Colonic mucosa (tissue), 4 donors: ENCODE results near the gene PPIF. TPM values are rescaled to one million over a fixed set of nuclear protein-coding genes. Genes with fewer than 3 reads are reported as not detected.
A peak's percentile ranks its signal among the peaks of the same experiment; 100 is the strongest.

Experiments used
- DNase-seq: peaks from one replicate; pipeline ENCODE4 v3.0.0-alpha.2; 2020
- H3K27ac ChIP-seq: fragments of 200-600 bp; one replicate; pipeline ENCODE4 v1.8.0; 2021
- H3K27me3 ChIP-seq: fragments of 200-600 bp; one replicate; pipeline ENCODE4 v1.8.0; 2021
- H3K36me3 ChIP-seq: fragments of 200-600 bp; one replicate; pipeline ENCODE4 v1.8.0; 2021
- H3K4me1 ChIP-seq: fragments of 200-600 bp; one replicate; pipeline ENCODE4 v1.8.0; 2021; ENCODE audit warnings: mild to moderate bottlenecking
- H3K4me3 ChIP-seq: fragments of 200-600 bp; one replicate; pipeline ENCODE4 v1.8.0; 2021
- H3K9ac ChIP-seq, 2 donors: one replicate each; pipeline ENCODE4 v1.7.0; 2013; ENCODE audit warnings: control low read depth in 2 of 2, low read depth in 2 of 2, low read length in 2 of 2
- H3K9me3 ChIP-seq: fragments of 200-600 bp; one replicate; pipeline ENCODE4 v1.8.0; 2021
- CTCF ChIP-seq: fragments of 200-600 bp; IDR thresholded peaks from one replicate; pipeline ENCODE4 v1.8.0; 2022; ENCODE audit warnings: antibody characterized with exemption, mild to moderate bottlenecking
- intact Hi-C: fragments of 100-400 bp; cut with DNase I; formaldehyde crosslinking; loops from one replicate; pipeline ENCODE4 v1.14.1; 2022
- total RNA-seq, 2 donors: library from RNA; stranded (reverse); fragmentation: NEBNext Ultra II Directional in 1 of 2; extraction: Animal tissue kit (Norgen Biotek cat#: 25700) in 1 of 2; gene quantifications; one replicate each; pipeline ENCODE4 v1.2.1, GENCODE V29; 2021
- donor health status: healthy.
- donor health status: DM: no; HTN: no; CAD: no.
- donor health status: DM: no; HTN: no; CAD: no.

The PPIF gene
- total RNA-seq, 2 donors from 2014 or later = 99.3 to 154 TPM

DNA sequence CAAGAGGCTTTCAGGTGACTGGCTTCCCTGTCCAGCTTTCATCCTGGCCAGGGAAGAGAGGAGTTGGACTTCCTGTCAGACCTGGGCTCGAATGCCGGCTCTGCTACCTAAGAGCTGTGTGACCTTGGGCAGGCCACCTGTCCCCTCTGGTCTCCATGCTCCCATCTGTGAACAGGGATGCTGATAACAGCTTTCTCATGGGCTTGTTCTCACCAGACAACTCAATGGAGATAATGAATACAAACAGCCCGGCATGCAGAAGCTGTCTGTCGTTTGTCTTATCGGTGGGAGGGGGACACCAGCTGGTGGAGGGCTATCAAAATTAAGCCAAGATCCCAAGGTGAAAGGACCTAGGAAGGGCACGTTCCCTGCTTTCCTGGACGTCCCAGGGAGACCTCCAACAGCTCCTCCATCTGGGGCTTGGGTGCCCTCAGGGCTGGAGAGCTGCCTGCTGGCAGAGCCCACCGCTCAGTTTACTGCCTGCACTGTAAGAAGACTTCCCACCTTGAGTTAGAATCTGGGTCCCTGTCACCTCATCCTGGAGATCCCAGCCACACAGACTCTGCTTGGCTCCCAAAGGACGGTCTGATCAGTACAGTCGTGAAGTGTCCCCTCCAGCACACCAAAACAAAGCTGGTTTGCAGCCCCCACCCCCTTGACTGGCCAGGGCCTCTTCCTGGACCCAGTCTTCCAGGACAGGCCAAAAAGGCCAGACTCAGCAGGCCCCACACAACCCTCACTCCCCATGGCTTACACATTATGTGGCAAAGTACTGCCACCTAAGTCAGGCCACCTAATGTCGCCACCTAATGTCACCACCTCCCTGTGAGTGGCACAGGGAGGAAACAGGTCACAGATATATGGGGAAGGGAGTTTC is 40.9 kb downstream of the PPIF start:
- H3K36me3 ChIP-seq = no peaks in the 10 kb centered on the region
- peak; percentile 16 for DNase-seq
- intact Hi-C loops = no loop called here

DNA sequence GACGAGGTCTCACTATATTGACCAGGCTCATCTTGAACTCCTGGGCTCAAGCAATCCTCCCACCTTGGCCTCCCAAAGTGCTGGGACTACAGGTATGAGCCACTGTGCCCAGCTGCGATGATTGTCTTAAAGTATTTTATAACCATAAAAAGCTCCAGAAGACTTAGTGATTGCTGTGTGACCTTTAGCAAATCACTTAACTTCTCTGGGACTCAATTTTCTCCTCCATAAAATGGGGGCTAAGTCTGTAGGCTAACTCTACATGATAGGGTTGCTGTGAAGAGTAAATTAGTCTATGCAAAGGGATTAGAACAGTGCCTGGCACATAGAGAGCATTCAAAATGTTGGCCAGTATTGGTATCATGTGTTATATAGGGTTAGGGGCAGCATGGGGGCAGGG is 42.8 kb downstream of the PPIF start:
- Histone ChIP-seq H3K4me1 (no peaks in the 10 kb centered on the region), H3K9me3 (no peaks in the 10 kb centered on the region), H3K27ac (no peak overlapping the region), H3K36me3 (no peaks in the 10 kb centered on the region), H3K27me3 (no peaks in the 10 kb centered on the region), H3K4me3 (no peak overlapping the region), H3K9ac (no peak overlapping the region)
- intact Hi-C loops = no loop called here
- no peak for TF ChIP-seq CTCF
- no peak for DNase-seq

More for the DNA sequence above, 40.9 kb downstream of the PPIF start:
- H3K4me1 ChIP-seq = no peaks in the 10 kb centered on the region
- TF ChIP-seq CTCF = no peak
- H3K4me3 ChIP-seq = no peak overlapping the region
- no peaks in the 10 kb centered on the region for H3K9me3 ChIP-seq
- H3K27ac ChIP-seq = no peak overlapping the region
- H3K27me3 ChIP-seq = no peaks in the 10 kb centered on the region
- no peak overlapping the region for H3K9ac ChIP-seq

DNA sequence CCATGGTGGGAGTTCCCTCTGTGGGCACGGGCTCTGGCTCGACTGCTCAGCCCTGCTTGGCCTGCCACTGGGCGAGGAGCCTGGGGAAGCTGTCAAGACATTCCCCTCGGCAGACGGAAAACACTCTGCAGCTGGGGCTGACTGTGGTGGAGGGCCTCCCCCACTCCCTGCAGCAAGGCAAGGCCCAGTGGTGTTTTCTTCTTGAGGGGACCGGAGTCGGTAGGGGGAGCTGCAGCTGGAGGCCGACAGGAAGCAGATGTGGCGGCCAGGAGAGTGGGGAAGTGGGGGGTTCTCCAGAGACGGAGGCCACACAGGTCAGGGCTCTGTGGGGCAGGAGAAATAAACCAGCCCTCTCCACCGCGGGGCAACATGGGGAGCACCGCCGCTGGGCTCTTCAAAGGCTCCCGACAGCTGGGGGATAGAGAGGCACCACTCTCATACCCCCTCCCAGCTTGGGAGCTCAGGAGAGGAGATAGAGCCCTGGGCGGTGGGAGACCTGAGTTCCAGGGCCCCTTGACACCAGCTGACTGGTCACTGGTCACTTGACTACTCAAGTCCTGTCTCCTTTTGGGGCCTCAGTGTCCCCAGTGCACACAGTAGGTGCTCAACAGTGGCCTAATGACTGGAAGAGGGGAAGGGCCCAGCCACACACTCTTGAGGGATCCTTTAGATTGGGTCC is 43.4 kb downstream of the PPIF start:
- no peak for TF ChIP-seq CTCF
- Histone ChIP-seq H3K4me3 (no peak overlapping the region), H3K27me3 (no peaks in the 10 kb centered on the region), H3K9ac (no peak overlapping the region), H3K9me3 (no peaks in the 10 kb centered on the region), H3K36me3 (no peaks in the 10 kb centered on the region), H3K27ac (no peak overlapping the region), H3K4me1 (no peaks in the 10 kb centered on the region)
- intact Hi-C loops = no loop called here
- DNase-seq = peak; percentile 21

- intact Hi-C loops = no loop called here
- H3K9me3 ChIP-seq = no peaks in the 10 kb centered on the region
- peak; percentile 16 for DNase-seq
- no peaks in the 10 kb centered on the region for H3K27me3 ChIP-seq
- no peaks in the 10 kb centered on the region for H3K36me3 ChIP-seq
- no peaks in the 10 kb centered on the region for H3K4me1 ChIP-seq
- no peak overlapping the region for H3K4me3 ChIP-seq
- H3K9ac ChIP-seq = no peak overlapping the region
- no peak overlapping the region for H3K27ac ChIP-seq
- no peak for TF ChIP-seq CTCF
These were observed 44.2 kb downstream of the PPIF start for GRCh38 chr10:79391231-79392019.

GRCh38 chr10:79392020-79392398 is 44.7 kb downstream of the PPIF start:
- no peaks in the 10 kb centered on the region for H3K36me3 ChIP-seq

More at GRCh38 chr10:79392020-79392398, 44.7 kb downstream of the PPIF start:
- Histone ChIP-seq H3K9me3 (no peaks in the 10 kb centered on the region), H3K4me1 (no peaks in the 10 kb centered on the region), H3K27ac (no peak overlapping the region), H3K27me3 (no peaks in the 10 kb centered on the region), H3K9ac (no peak overlapping the region), H3K4me3 (no peak overlapping the region)
- DNase-seq = no peak
- intact Hi-C loops = no loop called here
- TF ChIP-seq CTCF = no peak
